ENCODE measurements around the gene DUXA. TPM values are rescaled to one million over a fixed set of nuclear protein-coding genes. Genes with fewer than 3 reads are reported as not detected.

The DUXA gene
- total RNA-seq, 6 experiments from 2014 or later = not detected

DNA sequence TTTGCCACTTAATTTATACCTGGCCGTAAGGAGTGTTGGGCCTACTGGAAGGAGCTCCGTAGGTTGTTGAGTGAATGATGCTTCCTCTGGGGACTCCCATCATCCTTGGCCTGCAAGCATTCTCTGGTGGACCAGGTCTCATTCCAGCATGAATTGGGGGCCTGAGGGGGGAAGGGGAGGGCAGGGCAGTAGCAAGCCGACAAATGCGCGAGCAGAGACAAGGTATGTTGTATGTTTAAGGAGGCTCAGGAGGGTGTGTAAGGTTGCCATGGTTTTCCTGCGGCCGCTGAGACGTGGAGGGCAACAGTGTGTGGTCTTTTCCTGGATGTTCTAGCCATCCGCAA is 24.8 kb upstream of the DUXA start:
- Mint-ChIP-seq H3K27ac (peak overlapping the region; percentile 82), H3K36me3 (ENCODE audit: low read depth) (peaks cover 69% of the 10 kb centered on the region), H3K4me1 (ENCODE audit: low read depth) (peaks cover 33% of the 10 kb centered on the region), H3K4me3 (peak overlapping the region; percentile 98), H3K27me3 (ENCODE audit: insufficient read depth) (peaks cover 5% of the 10 kb centered on the region), H3K9me3 (peaks cover 19% of the 10 kb centered on the region)
- no peak for DNase-seq
- TF ChIP-seq, protein P1, sequence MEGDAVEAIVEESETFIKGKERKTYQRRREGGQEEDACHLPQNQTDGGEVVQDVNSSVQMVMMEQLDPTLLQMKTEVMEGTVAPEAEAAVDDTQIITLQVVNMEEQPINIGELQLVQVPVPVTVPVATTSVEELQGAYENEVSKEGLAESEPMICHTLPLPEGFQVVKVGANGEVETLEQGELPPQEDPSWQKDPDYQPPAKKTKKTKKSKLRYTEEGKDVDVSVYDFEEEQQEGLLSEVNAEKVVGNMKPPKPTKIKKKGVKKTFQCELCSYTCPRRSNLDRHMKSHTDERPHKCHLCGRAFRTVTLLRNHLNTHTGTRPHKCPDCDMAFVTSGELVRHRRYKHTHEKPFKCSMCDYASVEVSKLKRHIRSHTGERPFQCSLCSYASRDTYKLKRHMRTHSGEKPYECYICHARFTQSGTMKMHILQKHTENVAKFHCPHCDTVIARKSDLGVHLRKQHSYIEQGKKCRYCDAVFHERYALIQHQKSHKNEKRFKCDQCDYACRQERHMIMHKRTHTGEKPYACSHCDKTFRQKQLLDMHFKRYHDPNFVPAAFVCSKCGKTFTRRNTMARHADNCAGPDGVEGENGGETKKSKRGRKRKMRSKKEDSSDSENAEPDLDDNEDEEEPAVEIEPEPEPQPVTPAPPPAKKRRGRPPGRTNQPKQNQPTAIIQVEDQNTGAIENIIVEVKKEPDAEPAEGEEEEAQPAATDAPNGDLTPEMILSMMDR (IDR thresholded peaks at IDR 0.05) = no peak

DNA sequence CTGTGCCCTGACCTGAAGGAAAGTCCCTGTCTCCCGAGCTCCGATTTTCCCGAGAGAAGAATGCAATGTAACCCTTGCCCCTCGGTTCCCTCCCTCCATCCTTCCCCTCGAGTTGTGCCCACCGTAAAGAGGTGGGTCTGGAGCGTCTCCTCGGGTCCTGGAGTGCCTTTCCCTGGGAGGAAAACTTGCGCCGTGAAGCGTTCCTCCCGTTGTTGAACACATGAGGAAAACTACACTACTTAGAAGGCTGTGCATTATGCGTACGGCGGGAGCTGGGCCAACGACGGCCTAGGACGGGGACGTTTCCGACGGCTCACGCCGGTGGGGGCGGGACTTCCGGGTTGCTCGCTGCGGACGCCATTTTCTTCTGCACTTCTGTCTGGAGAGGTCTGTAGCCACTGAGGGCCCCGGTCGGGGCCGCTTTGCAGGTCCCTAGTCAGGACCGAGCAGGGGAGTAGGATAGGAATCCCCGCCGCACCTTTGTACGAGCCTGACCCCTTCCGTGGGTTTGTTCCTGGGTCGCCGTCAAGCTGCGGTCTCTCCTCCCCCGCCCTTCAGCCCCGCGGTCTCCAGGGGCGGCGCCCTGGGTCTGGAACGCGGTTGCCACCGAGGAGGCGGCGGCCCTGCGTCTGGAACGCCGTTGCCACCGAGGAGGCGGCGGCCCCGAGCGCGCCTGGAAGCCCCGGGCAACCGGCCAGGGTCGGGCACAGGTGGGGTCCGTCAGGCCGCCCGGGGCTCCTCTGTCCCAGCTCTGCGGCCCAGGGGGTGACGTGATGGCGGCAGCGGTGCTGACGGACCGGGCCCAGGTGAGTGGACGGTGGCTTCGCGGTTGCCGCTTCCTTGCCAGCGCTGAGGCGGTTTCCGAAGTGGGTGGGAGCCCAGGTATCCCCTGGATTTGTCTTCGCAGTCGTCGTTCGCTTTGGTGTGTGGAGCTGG is 24.1 kb upstream of the DUXA start, which contains the start of gene ZNF264:
ZNF264 (plus strand) TSS at position 360 of the 936 bp plus-strand sequence; CDS start at position 774, 414 bp downstream.
- H3K4me3 Mint-ChIP-seq = peak within 1 kb of the TSS; percentile 98
- H3K27me3 Mint-ChIP-seq (ENCODE audit: insufficient read depth) = peaks cover 5% of the 10 kb centered on the region
- peaks cover 33% of the 10 kb centered on the region for H3K4me1 Mint-ChIP-seq (ENCODE audit: low read depth)
- H3K36me3 Mint-ChIP-seq (ENCODE audit: low read depth) = peaks cover 62% of the 10 kb centered on the region
- peaks cover 20% of the 10 kb centered on the region for H3K9me3 Mint-ChIP-seq
- peak within 1 kb of the TSS; percentile 94 for H3K27ac Mint-ChIP-seq
- TF ChIP-seq, protein P1 (IDR thresholded peaks at IDR 0.05) = no peak; the same call in none of the 2 replicates
- DNase-seq = peak; percentile 73

DNA sequence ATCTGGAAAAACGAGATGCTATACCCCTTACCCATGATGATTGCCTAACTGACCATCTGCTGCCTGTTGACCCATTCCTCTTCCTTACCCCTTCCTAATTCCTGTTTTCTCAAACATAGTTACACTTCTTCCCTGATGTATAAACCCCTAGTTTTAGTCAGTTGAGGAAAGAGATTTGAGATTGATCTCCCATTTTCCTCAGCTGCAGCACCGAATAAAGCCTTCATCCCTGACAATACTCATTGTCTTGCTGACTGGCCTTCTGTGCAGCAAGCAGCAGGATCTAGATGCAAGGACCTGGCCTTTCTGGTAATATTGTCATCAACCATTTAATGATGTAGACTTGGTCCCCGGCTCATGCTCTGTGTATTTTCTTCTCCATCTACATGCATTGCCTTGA is 23.0 kb upstream of the DUXA start:
- Mint-ChIP-seq H3K4me1 (ENCODE audit: low read depth) (peaks cover 33% of the 10 kb centered on the region), H3K4me3 (peak overlapping the region; percentile 98), H3K27me3 (ENCODE audit: insufficient read depth) (peaks cover 5% of the 10 kb centered on the region), H3K9me3 (peaks cover 20% of the 10 kb centered on the region), H3K27ac (peak overlapping the region; percentile 94; the same call in 1 of the 2 replicates), H3K36me3 (ENCODE audit: low read depth) (peaks cover 52% of the 10 kb centered on the region)
- no peak for DNase-seq
- TF ChIP-seq, protein P1 (IDR thresholded peaks at IDR 0.05) = no peak

DNA sequence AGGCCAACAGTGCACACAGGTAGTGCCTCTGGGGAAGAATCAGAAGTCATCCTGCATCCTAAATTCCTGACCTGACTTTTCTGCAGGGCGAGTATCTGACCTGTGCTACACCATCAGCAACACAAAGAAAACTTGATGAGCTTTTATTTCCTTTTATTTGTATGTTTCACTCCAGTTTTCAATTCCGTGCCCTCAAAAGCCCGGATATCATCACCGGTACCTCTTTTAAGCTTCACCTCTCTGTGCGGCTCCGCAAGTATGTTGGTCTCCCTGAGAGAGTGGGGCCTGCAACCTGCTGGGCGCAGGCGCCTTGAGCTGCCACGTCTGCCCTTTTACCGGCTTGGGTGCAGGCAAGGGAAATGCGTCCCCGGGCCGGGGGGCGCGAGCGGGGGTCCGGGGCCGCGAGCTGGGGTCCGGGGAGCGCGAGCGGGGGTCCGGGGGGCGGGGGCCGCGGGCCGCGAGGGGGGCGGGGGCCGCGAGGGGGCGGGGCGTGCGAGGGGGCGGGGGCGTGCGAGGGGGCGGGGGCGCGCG is 4.3 kb upstream of the DUXA start:
- TF ChIP-seq, protein P1 (IDR thresholded peaks at IDR 0.05) = no peak
- H3K27me3 Mint-ChIP-seq (ENCODE audit: insufficient read depth) = no peaks in the 10 kb centered on the region
- H3K36me3 Mint-ChIP-seq (ENCODE audit: low read depth) = no peaks in the 10 kb centered on the region; the same call in 1 of the 2 replicates
- DNase-seq = no peak
- H3K4me3 Mint-ChIP-seq = no peak overlapping the region
- no peak overlapping the region for H3K27ac Mint-ChIP-seq
- peaks cover 8% of the 10 kb centered on the region; the same call in 1 of the 2 replicates for H3K9me3 Mint-ChIP-seq
- peaks cover 5% of the 10 kb centered on the region; the same call in 1 of the 2 replicates for H3K4me1 Mint-ChIP-seq (ENCODE audit: low read depth)

DNA sequence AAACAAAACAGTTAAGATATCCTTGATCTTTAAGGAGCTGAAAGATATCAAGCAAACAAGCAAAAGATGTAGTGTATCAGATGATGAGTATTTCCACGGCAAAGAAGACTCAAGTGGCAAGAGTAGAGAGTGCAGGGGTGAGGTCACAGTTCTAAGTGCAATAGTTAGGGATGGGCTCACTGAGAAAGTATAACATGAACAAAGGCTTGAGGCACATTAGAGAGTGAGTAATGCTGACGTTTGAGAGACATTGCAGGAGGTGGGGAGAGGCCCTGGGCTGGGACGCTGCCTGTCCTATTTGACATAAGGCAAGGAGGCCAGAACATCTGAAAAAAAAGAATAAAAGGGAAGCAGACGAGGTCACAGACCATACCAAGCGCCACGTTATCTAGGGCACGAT is 1.4 kb downstream of the DUXA start:
- Mint-ChIP-seq H3K36me3 (ENCODE audit: low read depth) (no peaks in the 10 kb centered on the region), H3K4me3 (no peak overlapping the region), H3K4me1 (ENCODE audit: low read depth) (no peaks in the 10 kb centered on the region), H3K9me3 (peaks cover 8% of the 10 kb centered on the region; the same call in 1 of the 2 replicates), H3K27ac (no peak overlapping the region), H3K27me3 (ENCODE audit: insufficient read depth) (no peaks in the 10 kb centered on the region)
- no peak for DNase-seq
- TF ChIP-seq, protein P1 (IDR thresholded peaks at IDR 0.05) = no peak

Data from HFFc6 (cell line).